Natural killer cell (primary cell): Measurements from ENCODE around the gene POMP. TPM values are rescaled to one million over a fixed set of nuclear protein-coding genes. Genes with fewer than 3 reads are reported as not detected.

ENCODE experiments used
- ATAC-seq, 3 donors: fragments of 150-1000 bp in 2 of 3; fragments of 200-7000 bp in 1 of 3; cut with Tn5 transposase; 1 replicate in 1 of 3; 2 replicates in 2 of 3; pipeline ENCODE4 v1.10.0; 2021; ENCODE audit warnings: mild to moderate bottlenecking in 2 of 3, moderate library complexity in 2 of 3
- DNase-seq, 2 donors: peaks; one replicate each; pipeline versions ENCODE4 v3.0.0 to v3.0.0-alpha.2; 2013 to 2021; ENCODE audit warnings: mixed read lengths in 1 of 2
- H3K27ac ChIP-seq: one replicate; pipeline ENCODE4 v1.5.1; 2013; ENCODE audit warnings: mild to moderate bottlenecking, low read length
- H3K27me3 ChIP-seq: one replicate; pipeline ENCODE4 v1.6.1; 2013; ENCODE audit warnings: low read length; ENCODE audit not compliant: control insufficient read depth, insufficient read depth
- H3K36me3 ChIP-seq: one replicate; pipeline ENCODE4 v1.6.1; 2013; ENCODE audit warnings: low read length; ENCODE audit not compliant: control insufficient read depth, insufficient read depth
- H3K4me1 ChIP-seq: one replicate; pipeline ENCODE4 v1.6.1; 2013; ENCODE audit warnings: low read length; ENCODE audit not compliant: control insufficient read depth, insufficient read depth
- H3K4me3 ChIP-seq: one replicate; pipeline ENCODE4 v1.5.1; 2013; ENCODE audit warnings: low read length
- H3K9me3 ChIP-seq: one replicate; pipeline ENCODE4 v1.6.1; 2013; ENCODE audit warnings: low read length; ENCODE audit not compliant: control insufficient read depth, insufficient read depth
- H3K27ac Mint-ChIP-seq, 2 donors: one replicate each; pipeline ENCODE4 v1.8.0; 2022; ENCODE audit warnings: mild to moderate bottlenecking in 2 of 2, mixed read lengths in 2 of 2, moderate library complexity in 1 of 2
- H3K27me3 Mint-ChIP-seq, 2 donors: one replicate each; pipeline ENCODE4 v1.8.0; 2022; ENCODE audit warnings: low read depth in 2 of 2, mixed read lengths in 2 of 2
- H3K36me3 Mint-ChIP-seq: one replicate; pipeline ENCODE4 v1.8.0; 2022; ENCODE audit warnings: mixed read lengths
- H3K4me1 Mint-ChIP-seq, 2 donors: one replicate each; pipeline ENCODE4 v1.8.0; 2022; ENCODE audit warnings: mixed read lengths in 2 of 2
- H3K4me3 Mint-ChIP-seq: one replicate; pipeline ENCODE4 v1.8.0; 2022; ENCODE audit warnings: mild to moderate bottlenecking, moderate library complexity, mixed read lengths
- H3K9me3 Mint-ChIP-seq, 2 donors: one replicate each; pipeline ENCODE4 v1.8.0; 2022; ENCODE audit warnings: mixed read lengths in 2 of 2
- WGBS: methylation state at CpG from one replicate; pipeline ENCODE4 v1.1.7; 2013; ENCODE audit warnings: missing lambda C conversion rate; ENCODE audit not compliant: insufficient coverage; 5-methylcytosine and 5-hydroxymethylcytosine counted together
- intact Hi-C: fragments of 100-400 bp; cut with micrococcal nuclease; formaldehyde crosslinking; loops from one replicate; pipeline ENCODE4 v1.14.2; 2022
- total RNA-seq, 4 donors: library from RNA; stranded (reverse); fragments of 120-200 nt in 1 of 4; gene quantifications; one replicate each; pipeline versions ENCODE4 v1.2.3 to v1.2.4, GENCODE V29; 2013 to 2022
- TF ChIP-seq, protein P1 (sequence below): fragments of 200-600 bp; IDR thresholded peaks from one replicate; pipeline ENCODE4 v1.8.0; 2022; ENCODE audit warnings: antibody characterized with exemption

POMP gene
- total RNA-seq, 3 donors from 2014 or later (not counting 1 experiment from before 2014, with no cell fraction given): 33.0 to 42.2 (median 36.0) TPM

GRCh38 chr13:28651810-28652401 is 7.0 kb upstream of the POMP start:
- no peak overlapping the region for H3K4me3 Mint-ChIP-seq
- Histone ChIP-seq H3K27ac (no peak overlapping the region), H3K4me3 (no peak overlapping the region), H3K9me3 (no peaks in the 10 kb centered on the region), H3K36me3 (peaks cover 3% of the 10 kb centered on the region), H3K27me3 (no peaks in the 10 kb centered on the region), H3K4me1 (peaks cover under 1% of the 10 kb centered on the region)
- no peaks in the 10 kb centered on the region for H3K36me3 Mint-ChIP-seq
- ATAC-seq: no peak
- intact Hi-C loops: no loop called here
- H3K4me1 Mint-ChIP-seq: peaks cover 0 to 21% of the 10 kb centered on the region in 2 donors
- H3K27me3 Mint-ChIP-seq: no peaks in the 10 kb centered on the region
- H3K27ac Mint-ChIP-seq: peak overlapping the region in 1 of 2 donors; percentile 50
- TF ChIP-seq, protein P1, sequence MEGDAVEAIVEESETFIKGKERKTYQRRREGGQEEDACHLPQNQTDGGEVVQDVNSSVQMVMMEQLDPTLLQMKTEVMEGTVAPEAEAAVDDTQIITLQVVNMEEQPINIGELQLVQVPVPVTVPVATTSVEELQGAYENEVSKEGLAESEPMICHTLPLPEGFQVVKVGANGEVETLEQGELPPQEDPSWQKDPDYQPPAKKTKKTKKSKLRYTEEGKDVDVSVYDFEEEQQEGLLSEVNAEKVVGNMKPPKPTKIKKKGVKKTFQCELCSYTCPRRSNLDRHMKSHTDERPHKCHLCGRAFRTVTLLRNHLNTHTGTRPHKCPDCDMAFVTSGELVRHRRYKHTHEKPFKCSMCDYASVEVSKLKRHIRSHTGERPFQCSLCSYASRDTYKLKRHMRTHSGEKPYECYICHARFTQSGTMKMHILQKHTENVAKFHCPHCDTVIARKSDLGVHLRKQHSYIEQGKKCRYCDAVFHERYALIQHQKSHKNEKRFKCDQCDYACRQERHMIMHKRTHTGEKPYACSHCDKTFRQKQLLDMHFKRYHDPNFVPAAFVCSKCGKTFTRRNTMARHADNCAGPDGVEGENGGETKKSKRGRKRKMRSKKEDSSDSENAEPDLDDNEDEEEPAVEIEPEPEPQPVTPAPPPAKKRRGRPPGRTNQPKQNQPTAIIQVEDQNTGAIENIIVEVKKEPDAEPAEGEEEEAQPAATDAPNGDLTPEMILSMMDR: no peak
- H3K9me3 Mint-ChIP-seq: no peaks in the 10 kb centered on the region
- no peak for DNase-seq
- 74% methylated on average over 6 of the region's 7 CpGs for WGBS

DNA sequence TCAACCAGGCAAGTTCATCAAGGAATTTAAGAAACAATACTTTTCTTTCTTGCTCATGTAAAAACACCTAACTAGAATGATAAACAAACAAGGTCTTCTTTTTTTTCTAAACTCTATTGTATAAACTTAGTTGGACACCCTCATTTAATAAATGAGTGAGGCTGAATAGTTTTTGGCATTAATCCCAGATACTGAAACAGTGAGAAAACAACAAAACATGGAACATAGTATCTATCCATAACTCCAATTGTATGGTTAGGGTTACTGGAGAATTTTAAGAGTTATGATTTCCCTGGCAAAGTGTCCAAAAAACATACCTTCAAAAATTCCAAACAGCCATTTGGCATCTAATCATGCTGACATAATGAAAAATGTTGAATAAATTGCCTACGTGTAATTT is 5.8 kb upstream of the POMP start:
- Mint-ChIP-seq H3K27ac (no peak overlapping the region), H3K27me3 (no peaks in the 10 kb centered on the region), H3K36me3 (no peaks in the 10 kb centered on the region), H3K4me1 (peaks cover 9 to 31% of the 10 kb centered on the region in 2 donors), H3K4me3 (no peak overlapping the region), H3K9me3 (no peaks in the 10 kb centered on the region)
- Histone ChIP-seq H3K27ac (no peak overlapping the region), H3K4me3 (no peak overlapping the region), H3K36me3 (peaks cover 3% of the 10 kb centered on the region), H3K27me3 (no peaks in the 10 kb centered on the region), H3K4me1 (peaks cover 8% of the 10 kb centered on the region), H3K9me3 (no peaks in the 10 kb centered on the region)
- DNase-seq (no peak), ATAC-seq (no peak)
- intact Hi-C loops: no loop called here
- WGBS: no CpG with 5 or more reads among the region's 1 CpG
- TF ChIP-seq, protein P1: no peak

GRCh38 chr13:28654276-28654675 is 4.7 kb upstream of the POMP start:
- no CpG with 5 or more reads among the region's 1 CpG for WGBS
- Histone ChIP-seq H3K4me3 (no peak overlapping the region), H3K4me1 (peaks cover 8% of the 10 kb centered on the region), H3K36me3 (peaks cover 3% of the 10 kb centered on the region), H3K9me3 (no peaks in the 10 kb centered on the region), H3K27me3 (no peaks in the 10 kb centered on the region), H3K27ac (no peak overlapping the region)
- DNase-seq (no peak), ATAC-seq (no peak)
- intact Hi-C loops: no loop called here
- Mint-ChIP-seq H3K27me3 (no peaks in the 10 kb centered on the region), H3K4me3 (no peak overlapping the region), H3K27ac (no peak overlapping the region), H3K9me3 (no peaks in the 10 kb centered on the region), H3K4me1 (peaks cover 15 to 40% of the 10 kb centered on the region in 2 donors), H3K36me3 (no peaks in the 10 kb centered on the region)
- TF ChIP-seq, protein P1: no peak

DNA sequence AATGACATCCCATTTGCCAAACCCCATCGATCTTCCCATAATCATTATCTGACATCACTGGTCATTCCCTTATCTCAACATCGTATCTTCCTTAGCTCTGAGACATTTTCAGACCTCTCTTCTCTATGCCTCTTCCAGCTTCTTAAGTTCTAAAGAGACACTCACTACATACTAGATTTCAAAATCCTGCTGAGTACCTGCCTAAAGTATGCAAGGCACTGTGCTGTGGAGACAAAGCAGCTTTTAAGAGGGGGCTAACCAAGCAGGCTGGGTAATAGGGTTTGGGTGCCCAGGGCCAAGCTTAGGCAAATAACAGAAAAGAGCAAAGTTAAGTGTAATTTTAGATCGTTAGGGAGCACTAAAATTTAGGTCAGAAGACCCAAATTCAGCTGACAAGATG is 3.4 kb upstream of the POMP start:
- 74% methylated on average over 3 of the region's 3 CpGs for WGBS
- Mint-ChIP-seq H3K4me1 (peaks cover 26 to 53% of the 10 kb centered on the region in 2 donors), H3K9me3 (no peaks in the 10 kb centered on the region), H3K36me3 (no peaks in the 10 kb centered on the region), H3K27ac (peak overlapping the region in 1 of 2 donors; percentile 25), H3K27me3 (no peaks in the 10 kb centered on the region), H3K4me3 (peak overlapping the region; percentile 2)
- Histone ChIP-seq H3K36me3 (peaks cover 3% of the 10 kb centered on the region), H3K27ac (no peak overlapping the region), H3K4me3 (no peak overlapping the region), H3K27me3 (no peaks in the 10 kb centered on the region), H3K9me3 (no peaks in the 10 kb centered on the region), H3K4me1 (peaks cover 13% of the 10 kb centered on the region)
- no peak for ATAC-seq
- intact Hi-C loops: loop anchor here (5.0 kb wide), 1 partner anchor 388 kb away; no protein-coding TSS in a partner anchor
- TF ChIP-seq, protein P1: no peak
- DNase-seq: no peak
